H9 (cell line): ENCODE results near the gene CLDN11. TPM values are rescaled to one million over a fixed set of nuclear protein-coding genes. Genes with fewer than 3 reads are reported as not detected.

Source experiments
- DNase-seq: peaks from one replicate; pipeline ENCODE4 v3.0.0-alpha.2; 2017
- H2AFZ ChIP-seq: one replicate; pipeline ENCODE4 v1.6.1; 2013; ENCODE audit warnings: mild to moderate bottlenecking, low read length, control low read depth, moderate library complexity
- H2AK5ac ChIP-seq: 2 replicates; pipeline ENCODE4 v1.6.1; 2013; ENCODE audit warnings: low read length, control low read depth, mixed read lengths; ENCODE audit not compliant: insufficient read length
- H2BK120ac ChIP-seq: one replicate; pipeline ENCODE4 v1.6.1; 2013; ENCODE audit warnings: low read depth, mild to moderate bottlenecking, low read length, control low read depth, inconsistent platforms; ENCODE audit not compliant: poor library complexity, severe bottlenecking
- H2BK12ac ChIP-seq: 2 replicates; pipeline ENCODE4 v1.6.1; 2013; ENCODE audit warnings: low read length, control low read depth, mixed read lengths, low read depth; ENCODE audit not compliant: insufficient read length
- H2BK15ac ChIP-seq: 2 replicates; pipeline ENCODE4 v1.6.1; 2013; ENCODE audit warnings: low read depth, low read length, control low read depth
- H2BK20ac ChIP-seq: one replicate; pipeline ENCODE4 v1.6.1; 2013; ENCODE audit warnings: low read depth, mild to moderate bottlenecking, low read length, control low read depth, inconsistent platforms; ENCODE audit not compliant: poor library complexity, severe bottlenecking
- H2BK5ac ChIP-seq: 2 replicates; pipeline ENCODE4 v1.6.1; 2013; ENCODE audit warnings: low read length, control low read depth, mixed read lengths; ENCODE audit not compliant: insufficient read length
- H3K14ac ChIP-seq: 2 replicates; pipeline ENCODE4 v1.6.1; 2013; ENCODE audit warnings: low read length, control low read depth; ENCODE audit not compliant: insufficient read depth
- H3K18ac ChIP-seq: 2 replicates; pipeline ENCODE4 v1.6.1; 2013; ENCODE audit warnings: low read depth, mild to moderate bottlenecking, mixed read lengths, low read length, control low read depth; ENCODE audit not compliant: insufficient read length
- H3K23ac ChIP-seq: 2 replicates; pipeline ENCODE4 v1.6.1; 2013; ENCODE audit warnings: low read length, control low read depth, mixed read lengths, low read depth; ENCODE audit not compliant: insufficient read length
- H3K23me2 ChIP-seq: 2 replicates; pipeline ENCODE4 v1.6.1; 2013; ENCODE audit warnings: low read depth, mild to moderate bottlenecking, mixed read lengths, low read length, control low read depth; ENCODE audit not compliant: insufficient read length, poor library complexity, severe bottlenecking
- H3K27ac ChIP-seq: 2 replicates; pipeline ENCODE4 v1.5.1; 2013; ENCODE audit warnings: low read length, control low read depth, mixed read lengths, low read depth; ENCODE audit not compliant: insufficient read length
- H3K27me3 ChIP-seq: 2 replicates; pipeline ENCODE4 v1.6.1; 2013; ENCODE audit warnings: low read length, control low read depth, inconsistent platforms; ENCODE audit not compliant: insufficient read depth
- H3K4ac ChIP-seq: 2 replicates; pipeline ENCODE4 v1.6.1; 2013; ENCODE audit warnings: low read depth, mild to moderate bottlenecking, control low read depth, inconsistent platforms, low read length, moderate library complexity
- H3K4me1 ChIP-seq: 2 replicates; pipeline ENCODE4 v1.6.1; 2013; ENCODE audit warnings: low read length, control low read depth, inconsistent platforms; ENCODE audit not compliant: insufficient read depth
- H3K4me2 ChIP-seq: 2 replicates; pipeline ENCODE4 v1.6.1; 2013; ENCODE audit warnings: low read length, control low read depth, mixed read lengths; ENCODE audit not compliant: insufficient read length, insufficient read depth
- H3K56ac ChIP-seq: 2 replicates; pipeline ENCODE4 v1.6.1; 2013; ENCODE audit warnings: low read depth, mild to moderate bottlenecking, mixed read lengths, low read length, control low read depth; ENCODE audit not compliant: insufficient read length
- H3K79me1 ChIP-seq: 2 replicates; pipeline ENCODE4 v1.6.1; 2013; ENCODE audit warnings: low read depth, mild to moderate bottlenecking, moderate library complexity, low read length, control low read depth, inconsistent platforms; ENCODE audit not compliant: insufficient read depth, poor library complexity, severe bottlenecking
- H3K79me2 ChIP-seq: 2 replicates; pipeline ENCODE4 v1.6.1; 2013; ENCODE audit warnings: low read length, control low read depth, inconsistent platforms; ENCODE audit not compliant: insufficient read depth
- H3K9ac ChIP-seq: 2 replicates; pipeline ENCODE4 v1.6.1; 2013; ENCODE audit warnings: low read length, control low read depth, mixed read lengths; ENCODE audit not compliant: insufficient read length; ENCODE audit errors: extremely low read depth
- H3K9me3 ChIP-seq: one replicate; pipeline ENCODE4 v1.6.1; 2013; ENCODE audit warnings: low read depth, low read length, inconsistent platforms; ENCODE audit not compliant: control insufficient read depth
- H3T11ph ChIP-seq: one replicate; pipeline ENCODE4 v1.6.1; 2013; ENCODE audit warnings: mild to moderate bottlenecking, low read length, control low read depth, inconsistent platforms
- H4K20me1 ChIP-seq: one replicate; pipeline ENCODE4 v1.6.1; 2013; ENCODE audit not compliant: control insufficient read depth, insufficient read length, insufficient read depth
- H4K5ac ChIP-seq: 2 replicates; pipeline ENCODE4 v1.6.1; 2013; ENCODE audit warnings: low read depth, mild to moderate bottlenecking, mixed read lengths, low read length, control low read depth; ENCODE audit not compliant: insufficient read length
- H4K8ac ChIP-seq: replicated peaks from 2 replicates; pipeline ENCODE4 v1.6.1; 2013; ENCODE audit warnings: low read length, control low read depth, mixed read lengths, low read depth; ENCODE audit not compliant: insufficient read length
- H4K91ac ChIP-seq: 2 replicates; pipeline ENCODE4 v1.6.1; 2013; ENCODE audit warnings: low read depth, mild to moderate bottlenecking, moderate library complexity, mixed read lengths, low read length, control low read depth; ENCODE audit not compliant: insufficient read length
- H3K27ac Mint-ChIP-seq, 3 experiments: 2 replicates in 2 of 3; 3 replicates in 1 of 3; pipeline ENCODE4 v1.8.0; 2020 to 2021; ENCODE audit warnings: mixed read lengths in 3 of 3, mild to moderate bottlenecking in 1 of 3, moderate library complexity in 1 of 3
- H3K27me3 Mint-ChIP-seq: 2 replicates; pipeline ENCODE4 v1.8.0; 2021; ENCODE audit warnings: low read depth, mild to moderate bottlenecking, moderate library complexity, mixed read lengths
- H3K36me3 Mint-ChIP-seq, 3 experiments: 2 replicates in 2 of 3; 3 replicates in 1 of 3; pipeline ENCODE4 v1.8.0; 2020 to 2021; ENCODE audit warnings: low read depth in 3 of 3, mixed read lengths in 3 of 3; ENCODE audit not compliant: insufficient read depth in 1 of 3
- H3K4me1 Mint-ChIP-seq, 2 experiments: 2 replicates each; pipeline ENCODE4 v1.8.0; 2020; ENCODE audit warnings: mixed read lengths in 2 of 2
- H3K4me3 Mint-ChIP-seq, 2 experiments: 2 replicates in 1 of 2; 3 replicates in 1 of 2; pipeline ENCODE4 v1.8.0; 2020 to 2021; ENCODE audit warnings: mild to moderate bottlenecking in 2 of 2, mixed read lengths in 2 of 2, moderate library complexity in 1 of 2
- H3K9me3 Mint-ChIP-seq, 2 experiments: 2 replicates in 1 of 2; 3 replicates in 1 of 2; pipeline ENCODE4 v1.8.0; 2020; ENCODE audit warnings: mild to moderate bottlenecking in 2 of 2, mixed read lengths in 2 of 2, moderate library complexity in 1 of 2
- CTCF ChIP-seq: fragments of 200-600 bp; sonication (generic); conservative IDR thresholded peaks from 3 replicates; pipeline ENCODE4 v1.8.0; 2021; ENCODE audit warnings: antibody characterized with exemption, mild to moderate bottlenecking
- total RNA-seq: library from RNA; stranded (reverse); gene quantifications from 2 replicates; pipeline ENCODE4 v1.2.1, GENCODE V29; 2021

The CLDN11 gene
- total RNA-seq, 1 experiment from 2014 or later = 1.7 TPM

DNA sequence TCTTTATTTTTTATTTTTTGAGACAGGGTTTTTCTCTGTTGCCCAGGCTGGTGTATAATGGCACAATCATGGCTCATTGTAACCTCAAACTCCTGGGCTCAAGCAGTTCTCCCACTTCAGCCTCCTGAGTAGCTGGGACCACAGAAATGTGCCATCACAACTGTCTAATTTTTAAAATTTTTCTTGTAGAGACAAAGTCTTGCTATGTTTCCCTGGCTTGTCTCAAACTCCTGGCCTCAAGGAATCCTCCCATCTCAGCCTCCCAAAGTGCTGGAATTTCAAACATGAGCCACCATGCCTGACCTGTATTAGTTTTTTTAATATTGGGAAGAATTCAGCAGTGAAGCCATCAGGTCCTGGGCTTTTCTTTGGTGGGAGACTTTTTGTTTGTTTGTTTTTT is 13.6 kb upstream of the CLDN11 start:
- H2BK12ac ChIP-seq = no peak overlapping the region
- H2BK15ac ChIP-seq = no peak overlapping the region
- no peak overlapping the region for H2BK5ac ChIP-seq
- no peak overlapping the region for H2BK20ac ChIP-seq
- H3T11ph ChIP-seq = no peak overlapping the region
- H3K9me3 ChIP-seq = no peaks in the 10 kb centered on the region
- no peak overlapping the region for H3K4me2 ChIP-seq
- H2BK120ac ChIP-seq = no peak overlapping the region
- no peak overlapping the region for H2AK5ac ChIP-seq
- H3K23ac ChIP-seq = no peak overlapping the region
- H3K27ac Mint-ChIP-seq = no peak overlapping the region
- no peaks in the 10 kb centered on the region for H3K4me1 Mint-ChIP-seq
- H3K14ac ChIP-seq = no peak overlapping the region
- no peak overlapping the region for H2AFZ ChIP-seq
- H3K79me2 ChIP-seq = no peaks in the 10 kb centered on the region
- H4K5ac ChIP-seq = no peak overlapping the region
- DNase-seq = no peak
- no peaks in the 10 kb centered on the region for H3K4me1 ChIP-seq
- H3K18ac ChIP-seq = no peak overlapping the region
- H4K91ac ChIP-seq = no peak overlapping the region
- no peak overlapping the region for H3K27ac ChIP-seq
- H3K27me3 ChIP-seq = no peaks in the 10 kb centered on the region
- no peaks in the 10 kb centered on the region for H3K23me2 ChIP-seq
- H4K20me1 ChIP-seq = no peaks in the 10 kb centered on the region
- no peaks in the 10 kb centered on the region for H3K9me3 Mint-ChIP-seq
- no peak overlapping the region for H3K56ac ChIP-seq
- no peaks in the 10 kb centered on the region for H3K27me3 Mint-ChIP-seq
- no peaks in the 10 kb centered on the region for H3K79me1 ChIP-seq
- no peak overlapping the region for H3K4ac ChIP-seq
- no peak overlapping the region for H3K4me3 Mint-ChIP-seq
- no peaks in the 10 kb centered on the region for H3K36me3 Mint-ChIP-seq
- no peak overlapping the region for H3K9ac ChIP-seq
- no peak overlapping the region for H4K8ac ChIP-seq
- no peak for TF ChIP-seq CTCF
